Activated naive CD4-positive, alpha-beta T cell treated with anti-CD3 and anti-CD28 coated beads, Interleukin-2, amount 50 U/mL, for 72 hours (primary cell): ENCODE data around the gene IL17RD. TPM values are rescaled to one million over a fixed set of nuclear protein-coding genes. Genes with fewer than 3 reads are reported as not detected.

Experiments used
- ATAC-seq, 2 donors: fragments of 150-1000 bp; cut with Tn5 transposase; 2 replicates each; pipeline ENCODE4 v1.10.0; 2021; ENCODE audit warnings: mild to moderate bottlenecking in 2 of 2, moderate library complexity in 2 of 2
- DNase-seq, 2 donors: peaks; one replicate each; pipeline ENCODE4 v3.0.0; 2021 to 2022; ENCODE audit warnings: low spot score in 2 of 2
- H3K27ac Mint-ChIP-seq, 2 donors: one replicate each; pipeline ENCODE4 v1.8.0; 2022; ENCODE audit warnings: mild to moderate bottlenecking in 2 of 2, mixed read lengths in 2 of 2
- H3K36me3 Mint-ChIP-seq, 2 donors: one replicate each; pipeline ENCODE4 v1.8.0; 2022; ENCODE audit warnings: mixed read lengths in 2 of 2
- H3K9me3 Mint-ChIP-seq, 2 donors: one replicate each; pipeline ENCODE4 v1.8.0; 2022; ENCODE audit warnings: mixed read lengths in 2 of 2
- total RNA-seq, 2 donors: library from RNA; stranded (reverse); gene quantifications; one replicate each; pipeline ENCODE4 v1.2.3, GENCODE V29; 2022

IL17RD gene
- total RNA-seq, result under 1 TPM in 1 of 2 donors, not detected in 1; 0.04 TPM

GRCh38 chr3:57164657-57165573, at the start of gene IL17RD:
Gene IL17RD, minus strand, starts transcription at chr3:57165353. Its CDS starts 67 bp downstream, at chr3:57165286.
- ATAC-seq (peak; percentile 61 to 79), DNase-seq (peak in 1 of 2 donors; percentile 66)
- Mint-ChIP-seq H3K36me3 (no peaks in the 10 kb centered on the region), H3K9me3 (no peaks in the 10 kb centered on the region), H3K27ac (no peak within 1 kb of the TSS)

- no peak overlapping the region for H3K27ac Mint-ChIP-seq
- H3K9me3 Mint-ChIP-seq, result no peaks in the 10 kb centered on the region
- ATAC-seq, result no peak
- H3K36me3 Mint-ChIP-seq, result no peaks in the 10 kb centered on the region
- no peak for DNase-seq
These were observed 41.3 kb upstream of the IL17RD start for GRCh38 chr3:57206423-57206822.

GRCh38 chr3:57199895-57200297, 34.7 kb upstream of the IL17RD start, which contains the start of gene HESX1:
Gene HESX1, minus strand, starts transcription at chr3:57199978. Its CDS starts 60 bp downstream, at chr3:57199918.
- DNase-seq (no peak), ATAC-seq (no peak)
- Mint-ChIP-seq H3K36me3 (no peaks in the 10 kb centered on the region), H3K9me3 (no peaks in the 10 kb centered on the region), H3K27ac (no peak within 1 kb of the TSS)

GRCh38 chr3:57194641-57195040, 29.5 kb upstream of the IL17RD start:
- Mint-ChIP-seq H3K27ac (no peak overlapping the region), H3K36me3 (no peaks in the 10 kb centered on the region), H3K9me3 (no peaks in the 10 kb centered on the region)
- DNase-seq, result no peak
- no peak for ATAC-seq

- Mint-ChIP-seq H3K27ac (no peak overlapping the region), H3K9me3 (no peaks in the 10 kb centered on the region), H3K36me3 (no peaks in the 10 kb centered on the region)
- no peak for DNase-seq
- ATAC-seq, result no peak
These were observed 26.9 kb upstream of the IL17RD start for GRCh38 chr3:57192028-57192427.

- Mint-ChIP-seq H3K36me3 (no peaks in the 10 kb centered on the region), H3K9me3 (no peaks in the 10 kb centered on the region), H3K27ac (no peak overlapping the region)
- DNase-seq (no peak), ATAC-seq (no peak)
These were observed 19.4 kb upstream of the IL17RD start for GRCh38 chr3:57184526-57184925.

GRCh38 chr3:57179580-57180410, 14.6 kb upstream of the IL17RD start:
- Mint-ChIP-seq H3K27ac (no peak overlapping the region), H3K36me3 (no peaks in the 10 kb centered on the region), H3K9me3 (no peaks in the 10 kb centered on the region)
- ATAC-seq (no peak), DNase-seq (no peak)

GRCh38 chr3:57176045-57176444, 10.9 kb upstream of the IL17RD start:
- H3K27ac Mint-ChIP-seq, result no peak overlapping the region
- no peaks in the 10 kb centered on the region for H3K36me3 Mint-ChIP-seq
- no peak for ATAC-seq
- no peaks in the 10 kb centered on the region for H3K9me3 Mint-ChIP-seq
- no peak for DNase-seq

- Mint-ChIP-seq H3K9me3 (no peaks in the 10 kb centered on the region), H3K27ac (no peak overlapping the region), H3K36me3 (no peaks in the 10 kb centered on the region)
- DNase-seq (no peak), ATAC-seq (no peak)
These were observed 8.5 kb upstream of the IL17RD start for GRCh38 chr3:57173687-57174086.

- H3K36me3 Mint-ChIP-seq, result no peaks in the 10 kb centered on the region
- no peak for ATAC-seq
- DNase-seq, result no peak
These were observed 5.8 kb upstream of the IL17RD start for GRCh38 chr3:57170946-57171345.

GRCh38 chr3:57169872-57170623, 4.9 kb upstream of the IL17RD start:
- no peaks in the 10 kb centered on the region for H3K36me3 Mint-ChIP-seq
- H3K9me3 Mint-ChIP-seq, result no peaks in the 10 kb centered on the region
- peak; percentile 87 to 90 for ATAC-seq
- no peak overlapping the region for H3K27ac Mint-ChIP-seq
- peak; percentile 73 to 81 for DNase-seq

More at GRCh38 chr3:57170946-57171345, 5.8 kb upstream of the IL17RD start:
- peak overlapping the region in 1 of 2 donors; percentile 34 for H3K27ac Mint-ChIP-seq
- H3K9me3 Mint-ChIP-seq, result no peaks in the 10 kb centered on the region

- Mint-ChIP-seq H3K27ac (no peak overlapping the region), H3K9me3 (no peaks in the 10 kb centered on the region), H3K36me3 (no peaks in the 10 kb centered on the region)
- no peak for DNase-seq
- no peak for ATAC-seq
These were observed 4.0 kb upstream of the IL17RD start for GRCh38 chr3:57169108-57169507.

- no peak overlapping the region for H3K27ac Mint-ChIP-seq
- DNase-seq (no peak), ATAC-seq (no peak)
- no peaks in the 10 kb centered on the region for H3K9me3 Mint-ChIP-seq
- H3K36me3 Mint-ChIP-seq, result no peaks in the 10 kb centered on the region
These were observed 3.0 kb upstream of the IL17RD start for GRCh38 chr3:57168151-57168550.

GRCh38 chr3:57166660-57167059, 1.5 kb upstream of the IL17RD start:
- no peak overlapping the region for H3K27ac Mint-ChIP-seq
- ATAC-seq (no peak), DNase-seq (no peak)
- no peaks in the 10 kb centered on the region for H3K36me3 Mint-ChIP-seq
- H3K9me3 Mint-ChIP-seq, result no peaks in the 10 kb centered on the region

GRCh38 chr3:57165641-57166040, 488 bp upstream of the IL17RD start:
- no peak for ATAC-seq

GRCh38 chr3:57164217-57164656, 916 bp downstream of the IL17RD start:
- ATAC-seq, result peak in 1 of 2 donors; percentile 42

More at GRCh38 chr3:57165641-57166040, 488 bp upstream of the IL17RD start:
- no peak for DNase-seq
- H3K9me3 Mint-ChIP-seq, result no peaks in the 10 kb centered on the region
- no peak overlapping the region for H3K27ac Mint-ChIP-seq
- H3K36me3 Mint-ChIP-seq, result no peaks in the 10 kb centered on the region

More at GRCh38 chr3:57164217-57164656, 916 bp downstream of the IL17RD start:
- H3K36me3 Mint-ChIP-seq, result no peaks in the 10 kb centered on the region
- peak in 1 of 2 donors; percentile 19 for DNase-seq
- no peaks in the 10 kb centered on the region for H3K9me3 Mint-ChIP-seq
- H3K27ac Mint-ChIP-seq, result no peak overlapping the region
